HG02763 (cell line): ENCODE measurements around the gene MTURN.
"Not testable (repeated sequence)": the region's sequence is repeated elsewhere in the genome, so short reads cannot be mapped to it uniquely, and the experiment has no call there.

Experiments
- ATAC-seq: cut with Tn5 transposase; IDR thresholded peaks from one replicate; pipeline ENCODE4 v1.9.1; 2021; ENCODE audit warnings: mild to moderate bottlenecking, moderate library complexity; ENCODE audit not compliant: unreplicated experiment

MTURN gene

DNA sequence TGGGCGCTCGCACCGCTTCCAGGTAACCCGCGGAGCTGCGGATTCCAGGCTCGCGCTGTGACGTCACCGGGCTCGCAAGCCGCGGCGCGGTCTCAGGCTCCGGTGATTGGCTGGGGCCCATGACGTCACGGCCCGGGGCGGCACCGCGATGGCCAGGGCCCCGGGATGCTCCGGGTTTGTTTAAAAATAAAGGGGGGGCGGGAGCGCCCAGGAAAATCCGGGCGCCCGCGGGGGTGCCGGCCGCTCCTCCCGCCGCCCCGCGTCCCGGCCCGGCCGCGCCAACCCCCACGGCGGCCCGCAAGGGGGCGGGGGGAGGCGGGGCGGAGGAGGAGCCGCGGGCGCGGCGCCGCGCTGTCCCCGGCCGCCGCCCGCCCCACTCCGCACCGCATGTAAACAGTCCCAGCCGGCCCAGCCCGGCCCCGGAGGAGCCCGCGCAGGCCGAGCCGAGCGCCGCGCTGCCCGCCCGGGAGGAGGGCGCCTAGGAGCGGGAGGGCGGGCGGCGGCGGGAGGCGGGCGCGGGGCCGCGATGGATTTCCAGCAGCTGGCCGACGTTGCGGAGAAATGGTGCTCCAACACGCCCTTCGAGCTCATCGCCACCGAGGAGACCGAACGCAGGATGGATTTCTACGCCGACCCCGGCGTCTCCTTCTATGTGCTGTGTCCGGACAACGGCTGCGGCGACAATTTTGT lies at the start of gene MTURN:
Gene MTURN (plus strand): TSS at position 376 of the 690 bp plus-strand sequence. CDS start 151 bp downstream, at position 527.
- ATAC-seq = peak; percentile 84

DNA sequence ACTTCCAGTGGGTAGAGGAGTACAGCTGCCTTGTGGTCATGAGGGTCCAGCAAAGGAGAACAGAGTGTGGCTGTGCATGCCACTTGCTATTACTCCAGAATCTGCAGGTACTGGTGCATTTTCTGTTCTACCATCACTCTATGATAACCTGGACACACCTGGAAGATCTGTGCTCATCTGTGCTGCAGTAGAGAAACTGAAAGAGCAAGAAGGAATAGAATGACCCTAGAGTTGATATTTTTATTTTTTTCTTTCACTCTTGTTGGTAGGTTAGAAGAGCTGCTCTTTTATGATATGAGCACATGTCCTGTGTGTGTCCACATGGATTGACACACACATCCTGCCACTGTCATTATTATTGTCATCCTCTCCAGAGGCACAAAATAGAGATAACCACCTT lies 48.3 kb upstream of the MTURN start:
- no peak for ATAC-seq

GRCh38 chr7:30087371-30087770 lies 47.4 kb upstream of the MTURN start:
- no peak for ATAC-seq

DNA sequence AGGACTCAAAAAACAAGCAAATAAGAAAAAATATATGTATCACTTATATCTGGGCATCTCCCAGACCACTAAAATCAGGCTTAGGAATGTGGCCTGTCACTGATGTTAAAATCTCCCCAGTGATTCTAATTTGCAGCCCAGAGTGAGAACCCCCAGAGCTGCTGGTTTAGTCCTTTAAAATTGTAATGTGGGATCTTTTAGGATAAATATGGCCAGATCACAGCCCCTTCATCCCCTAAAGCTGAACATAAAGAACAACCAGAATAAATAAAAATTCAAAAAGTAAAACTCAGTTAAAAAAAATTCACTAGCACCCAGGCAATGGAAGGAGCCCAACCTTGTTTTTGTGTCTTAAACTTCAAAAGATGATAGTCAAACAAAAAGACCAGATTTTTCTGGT lies 46.4 kb upstream of the MTURN start:
- no peak for ATAC-seq

- ATAC-seq = no peak
Observed at GRCh38 chr7:30090111-30090510, 44.7 kb upstream of the MTURN start.

DNA sequence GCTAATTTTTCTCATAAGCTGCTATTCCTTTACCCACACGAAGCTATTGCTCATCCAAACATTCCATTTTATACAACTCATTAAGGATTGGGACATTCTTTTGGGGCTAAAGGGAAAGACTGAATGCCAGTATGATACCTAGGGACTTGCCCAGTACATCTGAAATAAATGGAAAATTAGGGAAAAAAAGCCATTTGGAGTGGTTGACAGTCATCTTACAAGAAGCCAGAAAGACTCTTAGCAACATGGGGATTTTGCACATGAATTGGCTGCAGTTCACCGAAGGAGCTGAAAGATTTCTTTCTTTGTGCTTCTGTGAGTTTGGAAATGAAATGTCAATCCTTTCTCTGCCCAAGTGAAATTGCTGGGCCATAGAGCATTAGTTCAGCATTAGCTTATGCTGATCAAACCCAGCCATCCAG lies 43.3 kb upstream of the MTURN start:
- no peak for ATAC-seq

GRCh38 chr7:30091987-30092386 lies 42.8 kb upstream of the MTURN start:
- no peak for ATAC-seq

- no peak for ATAC-seq
Observed at GRCh38 chr7:30093420-30093952, 41.3 kb upstream of the MTURN start.

- not testable (repeated sequence) for ATAC-seq
Observed at GRCh38 chr7:30098599-30098998, 36.2 kb upstream of the MTURN start.

- ATAC-seq = no peak
Observed at GRCh38 chr7:30102281-30102680, 32.5 kb upstream of the MTURN start.

GRCh38 chr7:30104157-30104556 lies 30.6 kb upstream of the MTURN start:
- ATAC-seq = no peak

DNA sequence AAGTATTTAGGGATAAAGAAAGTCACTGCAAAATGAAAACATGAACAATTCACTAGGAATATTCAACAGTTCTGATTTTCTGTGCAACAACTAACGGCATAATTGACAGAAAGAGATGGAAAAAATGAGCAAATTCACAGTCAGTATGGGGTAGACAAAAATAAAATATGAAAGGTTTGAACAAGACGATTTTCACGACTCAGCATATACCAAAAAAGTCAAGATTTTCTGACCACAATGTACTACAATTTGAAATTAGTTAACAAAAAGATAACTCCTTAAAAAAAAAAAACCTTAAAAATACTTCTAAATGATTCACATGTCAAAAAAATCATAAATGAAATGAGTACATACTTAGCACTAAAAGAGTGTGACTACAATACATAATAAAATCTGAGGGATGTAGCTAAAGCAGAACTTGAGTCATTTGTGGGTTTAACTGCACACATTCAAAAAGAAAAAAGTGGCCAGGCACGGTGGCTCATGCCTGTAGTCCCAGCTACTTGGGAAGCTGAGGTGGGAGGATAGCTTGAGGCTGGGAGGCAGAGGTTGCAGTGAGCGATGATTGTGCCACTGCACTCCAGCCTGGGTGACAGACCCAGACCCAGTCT lies 22.6 kb upstream of the MTURN start:
- no peak for ATAC-seq

GRCh38 chr7:30113144-30113543 lies 21.6 kb upstream of the MTURN start:
- ATAC-seq = no peak

DNA sequence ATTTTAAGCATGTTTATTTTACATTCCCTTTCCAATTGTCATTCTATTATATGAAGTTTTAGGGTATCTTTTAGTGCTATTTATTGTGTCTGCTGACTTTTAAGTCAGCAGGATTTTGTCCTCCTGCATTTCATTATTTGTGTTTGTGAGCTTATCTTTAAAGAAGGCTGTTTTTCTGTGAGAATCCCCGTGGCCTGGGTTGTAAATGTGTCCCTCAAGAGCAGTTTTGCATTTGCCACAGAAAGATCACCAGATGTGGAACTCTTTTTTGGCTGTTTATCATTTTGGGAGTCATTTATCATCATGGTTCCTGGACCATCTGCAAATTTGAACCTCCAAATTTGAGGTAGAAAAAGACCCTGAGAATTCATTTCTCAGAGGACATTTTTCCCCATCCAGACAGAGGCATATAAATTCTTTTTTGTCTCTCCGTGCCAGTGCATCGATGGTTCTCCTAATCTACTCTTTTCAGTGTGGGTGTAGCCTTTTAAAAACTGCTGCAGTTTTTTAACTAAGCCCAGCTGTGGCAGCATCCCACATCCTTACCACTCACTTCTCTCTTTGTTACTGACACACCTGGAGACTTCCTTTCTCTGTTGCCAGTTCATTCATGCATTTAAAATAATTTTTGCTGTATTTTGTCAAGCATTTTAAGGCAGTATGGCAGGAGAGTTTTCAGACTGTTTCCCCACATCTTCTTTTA lies 20.1 kb upstream of the MTURN start:
- no peak for ATAC-seq

- no peak for ATAC-seq
Observed at GRCh38 chr7:30115709-30116297, 19.0 kb upstream of the MTURN start.

GRCh38 chr7:30116771-30117170 lies 18.0 kb upstream of the MTURN start:
- no peak for ATAC-seq

GRCh38 chr7:30117896-30118295 lies 16.9 kb upstream of the MTURN start:
- no peak for ATAC-seq

DNA sequence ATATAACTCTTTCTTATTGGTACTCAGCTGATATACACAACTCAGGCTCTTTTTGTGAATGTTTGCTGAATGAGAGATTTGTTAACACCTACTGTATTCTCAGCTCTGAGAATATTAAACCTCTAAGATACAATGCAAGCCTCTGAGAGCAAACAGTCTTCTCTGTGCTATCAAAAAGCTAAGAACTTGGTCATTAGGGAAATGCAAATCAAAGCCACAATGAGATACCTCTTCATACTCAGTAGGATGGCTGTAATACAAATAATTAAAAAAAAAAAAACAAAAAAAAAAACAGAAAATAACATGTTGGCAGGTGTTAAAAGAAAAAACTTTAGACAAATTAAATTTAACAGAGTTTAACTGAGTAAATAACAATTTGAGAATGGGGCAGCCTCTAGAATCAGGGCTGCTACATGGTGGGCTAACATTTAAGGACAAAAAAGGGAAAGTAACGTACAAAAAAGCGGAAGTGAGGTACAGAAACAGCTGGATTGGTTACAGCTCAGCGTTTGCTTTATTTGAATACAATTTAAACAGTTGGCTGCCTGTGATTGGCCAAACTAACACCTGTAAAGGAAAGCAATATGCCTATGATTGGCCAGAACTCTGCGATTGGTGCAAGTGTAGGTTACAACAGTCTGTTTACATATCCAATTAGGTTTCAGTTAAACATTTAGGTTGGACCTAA lies 14.8 kb upstream of the MTURN start:
- no peak for ATAC-seq

GRCh38 chr7:30133736-30134610 lies 813 bp upstream of the MTURN start:
- ATAC-seq = no peak
